Prostate gland (tissue), 2 donors: Measurements from ENCODE around the gene QARS1. TPM values are rescaled to one million over a fixed set of nuclear protein-coding genes. Genes with fewer than 3 reads are reported as not detected.

ENCODE experiments used
- DNase-seq: peaks from one replicate; pipeline ENCODE4 v3.0.0-alpha.2; 2019; ENCODE audit warnings: low spot score
- H3K27ac ChIP-seq, 2 donors: fragments of 200-600 bp; sonication (generic); 2 replicates each; pipeline ENCODE4 v1.5.1; 2017 to 2019
- H3K27me3 ChIP-seq: fragments of 200-600 bp; sonication (generic); replicated peaks from 2 replicates; pipeline ENCODE4 v1.5.1; 2019; ENCODE audit not compliant: insufficient read depth
- H3K36me3 ChIP-seq, 2 donors: fragments of 200-600 bp; sonication (generic); 1 replicate in 1 of 2; 2 replicates in 1 of 2; pipeline versions ENCODE4 v1.5.1 to v1.8.1; 2017 to 2019
- H3K4me1 ChIP-seq: fragments of 200-600 bp; sonication (generic); replicated peaks from 2 replicates; pipeline ENCODE4 v1.5.1; 2019
- H3K4me3 ChIP-seq, 2 donors: fragments of 200-600 bp; sonication (generic); 2 replicates each; pipeline ENCODE4 v1.5.1; 2017 to 2019
- H3K9me3 ChIP-seq: fragments of 200-600 bp; sonication (generic); 2 replicates; pipeline ENCODE4 v1.5.1; 2017
- POLR2A ChIP-seq: fragments of 450-650 bp; IDR thresholded peaks from one replicate; pipeline ENCODE4 v1.6.1; 2016; ENCODE audit warnings: antibody characterized with exemption, mild to moderate bottlenecking
- POLR2AphosphoS5 ChIP-seq: sonication (generic); formaldehyde crosslinking; IDR thresholded peaks from one replicate; pipeline ENCODE4 v1.6.1; 2017; ENCODE audit warnings: antibody characterized with exemption
- WGBS: methylation state at CpG from one replicate; pipeline ENCODE4 v1.1.5; 2018; 5-methylcytosine and 5-hydroxymethylcytosine counted together
- intact Hi-C: fragments of 100-400 bp; cut with DNase I; formaldehyde crosslinking; loops from one replicate; pipeline ENCODE4 v1.14.2; 2022
- total RNA-seq, 2 donors: library from RNA; depleted of rRNA; stranded (reverse); fragments of >200 nt; gene quantifications; one replicate each; pipeline ENCODE4 v1.1.0, GENCODE V29; 2016
- TF ChIP-seq, protein P1 (sequence below), 4 experiments: fragments of 200-600 bp in 2 of 4; fragments of 450-650 bp in 2 of 4; sonication (generic) in 2 of 4; IDR thresholded peaks; 1 replicate in 3 of 4; 2 replicates in 1 of 4; pipeline ENCODE4 v1.5.1; 2016 to 2019; ENCODE audit warnings: antibody characterized with exemption in 4 of 4, mild to moderate bottlenecking in 2 of 4, moderate library complexity in 2 of 4

QARS1 gene
- total RNA-seq, 2 donors from 2014 or later: 254 to 315 TPM

DNA sequence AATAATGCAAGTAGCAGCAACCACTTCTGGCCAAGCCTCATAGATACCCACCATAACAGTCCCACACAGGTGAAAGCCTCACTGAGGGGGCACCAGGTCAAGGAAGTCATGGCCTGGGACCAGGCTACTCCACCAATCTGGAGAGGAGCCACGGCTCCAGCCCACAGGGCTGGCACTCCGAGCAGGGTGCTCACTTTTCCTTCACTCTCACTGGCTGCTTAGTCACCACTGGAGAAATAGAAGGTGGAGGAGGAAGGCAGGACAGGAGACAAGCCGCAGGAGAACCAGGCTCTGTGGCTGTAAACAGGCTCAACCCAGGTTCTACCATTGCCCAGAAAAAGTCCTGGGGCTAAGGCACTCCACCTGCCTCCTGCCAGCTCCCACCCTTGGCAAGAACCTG is 14.9 kb upstream of the QARS1 start:
- Histone ChIP-seq H3K4me3 (peak overlapping the region; percentile 92 to 100), H3K9me3 (no peaks in the 10 kb centered on the region), H3K36me3 (peaks cover 40 to 52% of the 10 kb centered on the region in 2 donors), H3K27ac (no peak overlapping the region), H3K4me1 (peaks cover 6% of the 10 kb centered on the region), H3K27me3 (no peaks in the 10 kb centered on the region)
- DNase-seq: no peak
- intact Hi-C loops: no loop called here
- TF ChIP-seq POLR2AphosphoS5: no peak
- TF ChIP-seq, protein P1, sequence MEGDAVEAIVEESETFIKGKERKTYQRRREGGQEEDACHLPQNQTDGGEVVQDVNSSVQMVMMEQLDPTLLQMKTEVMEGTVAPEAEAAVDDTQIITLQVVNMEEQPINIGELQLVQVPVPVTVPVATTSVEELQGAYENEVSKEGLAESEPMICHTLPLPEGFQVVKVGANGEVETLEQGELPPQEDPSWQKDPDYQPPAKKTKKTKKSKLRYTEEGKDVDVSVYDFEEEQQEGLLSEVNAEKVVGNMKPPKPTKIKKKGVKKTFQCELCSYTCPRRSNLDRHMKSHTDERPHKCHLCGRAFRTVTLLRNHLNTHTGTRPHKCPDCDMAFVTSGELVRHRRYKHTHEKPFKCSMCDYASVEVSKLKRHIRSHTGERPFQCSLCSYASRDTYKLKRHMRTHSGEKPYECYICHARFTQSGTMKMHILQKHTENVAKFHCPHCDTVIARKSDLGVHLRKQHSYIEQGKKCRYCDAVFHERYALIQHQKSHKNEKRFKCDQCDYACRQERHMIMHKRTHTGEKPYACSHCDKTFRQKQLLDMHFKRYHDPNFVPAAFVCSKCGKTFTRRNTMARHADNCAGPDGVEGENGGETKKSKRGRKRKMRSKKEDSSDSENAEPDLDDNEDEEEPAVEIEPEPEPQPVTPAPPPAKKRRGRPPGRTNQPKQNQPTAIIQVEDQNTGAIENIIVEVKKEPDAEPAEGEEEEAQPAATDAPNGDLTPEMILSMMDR (IDR thresholded peaks at IDR 0.05): no peak
- no peak for TF ChIP-seq POLR2A
- 52% methylated on average over 3 of the region's 3 CpGs for WGBS

GRCh38 chr3:49119036-49119435 is 14.5 kb upstream of the QARS1 start:
- intact Hi-C loops: no loop called here
- Histone ChIP-seq H3K9me3 (no peaks in the 10 kb centered on the region), H3K4me1 (peaks cover 6% of the 10 kb centered on the region), H3K36me3 (peaks cover 44 to 52% of the 10 kb centered on the region in 2 donors), H3K27me3 (no peaks in the 10 kb centered on the region), H3K27ac (no peak overlapping the region), H3K4me3 (no peak overlapping the region)
- TF ChIP-seq POLR2AphosphoS5: no peak
- TF ChIP-seq POLR2A: no peak
- TF ChIP-seq, protein P1 (IDR thresholded peaks at IDR 0.05): no peak
- no peak for DNase-seq
- 75% methylated on average over 10 of the region's 10 CpGs for WGBS

- TF ChIP-seq, protein P1 (IDR thresholded peaks at IDR 0.05): no peak
- TF ChIP-seq POLR2AphosphoS5 (no peak), POLR2A (no peak)
- intact Hi-C loops: no loop called here
- no peaks in the 10 kb centered on the region for H3K4me1 ChIP-seq
- 83% methylated on average over 14 of the region's 14 CpGs for WGBS
- no peaks in the 10 kb centered on the region for H3K27me3 ChIP-seq
- H3K9me3 ChIP-seq: no peaks in the 10 kb centered on the region
- no peak for DNase-seq
- H3K36me3 ChIP-seq: peaks cover 66 to 67% of the 10 kb centered on the region in 2 donors
- H3K4me3 ChIP-seq: no peak overlapping the region
- no peak overlapping the region for H3K27ac ChIP-seq
Observed at GRCh38 chr3:49112262-49112661, 7.7 kb upstream of the QARS1 start.

- H3K4me1 ChIP-seq: no peaks in the 10 kb centered on the region
- no peak overlapping the region for H3K4me3 ChIP-seq
- intact Hi-C loops: no loop called here
- 69% methylated on average over 6 of the region's 6 CpGs for WGBS
- peaks cover 56 to 59% of the 10 kb centered on the region in 2 donors for H3K36me3 ChIP-seq
- H3K9me3 ChIP-seq: no peaks in the 10 kb centered on the region
- no peak overlapping the region for H3K27ac ChIP-seq
- TF ChIP-seq POLR2AphosphoS5: no peak
- no peak for TF ChIP-seq POLR2A
- TF ChIP-seq, protein P1 (IDR thresholded peaks at IDR 0.05): no peak
- DNase-seq: no peak
- H3K27me3 ChIP-seq: no peaks in the 10 kb centered on the region
Observed at GRCh38 chr3:49111347-49111746, 6.8 kb upstream of the QARS1 start.

DNA sequence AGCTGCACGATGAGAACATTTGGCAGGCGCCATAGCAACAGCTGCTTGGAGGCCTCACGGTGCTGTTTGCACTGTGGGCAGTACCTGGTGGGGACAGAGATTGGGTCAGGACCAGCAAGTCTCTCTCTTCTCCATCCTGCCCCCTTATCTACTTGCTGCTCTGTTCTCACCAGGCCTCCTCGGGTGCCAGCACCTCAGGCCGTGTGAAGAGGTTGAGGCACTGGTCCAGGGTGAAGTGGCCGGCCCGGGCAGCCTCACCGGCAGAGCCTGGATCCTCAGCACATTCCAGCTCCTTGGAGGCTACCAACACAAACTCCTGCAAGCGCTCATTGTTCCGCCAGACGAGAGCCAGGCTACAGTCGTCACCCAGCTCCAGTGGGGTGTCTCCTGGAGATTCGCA is 6.2 kb upstream of the QARS1 start:
- DNase-seq: no peak
- 74% methylated on average over 13 of the region's 13 CpGs for WGBS
- H3K27ac ChIP-seq: no peak overlapping the region
- peaks cover 51 to 54% of the 10 kb centered on the region in 2 donors for H3K36me3 ChIP-seq
- TF ChIP-seq POLR2AphosphoS5 (no peak), POLR2A (no peak)
- TF ChIP-seq, protein P1 (IDR thresholded peaks at IDR 0.05): no peak
- H3K27me3 ChIP-seq: no peaks in the 10 kb centered on the region
- no peak overlapping the region for H3K4me3 ChIP-seq
- intact Hi-C loops: no loop called here
- no peaks in the 10 kb centered on the region for H3K9me3 ChIP-seq
- no peaks in the 10 kb centered on the region for H3K4me1 ChIP-seq
